Measurements from ENCODE around the gene HSF2BP.
"Not testable (repeated sequence)": the region's sequence is repeated elsewhere in the genome, so short reads cannot be mapped to it uniquely, and the experiment has no call there.

The HSF2BP gene

GRCh38 chr21:43687566-43688399 lies 28.5 kb upstream of the HSF2BP start:
- no peak for DNase-seq (ENCODE audit: low read depth in 2 of 2, low spot score in 1 of 2)

DNA sequence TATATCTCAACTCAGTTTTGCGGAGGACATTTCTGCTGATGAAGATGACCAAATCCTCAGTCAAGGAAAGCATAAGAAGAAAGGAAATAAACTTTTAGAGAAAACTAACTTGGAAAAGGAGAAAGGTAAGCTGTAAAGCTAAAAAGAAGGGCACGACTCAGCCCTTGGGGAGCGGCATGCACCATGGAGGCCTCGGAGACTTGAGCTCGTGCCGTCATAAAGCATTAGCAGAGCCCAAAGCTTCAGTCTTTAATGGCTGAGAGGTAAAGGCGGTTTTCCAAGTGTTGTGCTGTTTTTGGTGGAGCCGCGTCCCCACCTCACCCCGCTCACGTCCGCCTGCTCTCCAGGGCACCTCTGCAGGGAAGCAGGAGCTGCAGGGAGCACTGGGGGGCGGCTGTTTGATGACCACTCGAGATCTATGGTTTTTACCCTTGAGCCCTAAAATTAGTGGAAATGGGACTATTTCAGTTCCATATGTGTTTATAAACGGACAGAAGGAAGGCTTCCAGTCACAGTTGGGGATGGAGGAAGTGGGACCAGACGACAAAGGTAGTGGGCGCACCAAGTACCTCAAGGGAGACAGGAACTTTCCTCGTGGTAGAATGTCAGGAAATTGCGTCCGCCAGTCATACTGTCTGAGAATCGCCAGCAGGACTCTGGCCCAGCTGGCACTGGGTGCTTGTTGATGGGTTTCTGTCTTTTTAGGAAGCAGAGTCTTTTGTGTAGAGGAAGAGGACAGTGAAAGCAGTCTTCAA lies 27.7 kb upstream of the HSF2BP start:
- no peak for DNase-seq (ENCODE audit: low read depth in 2 of 2, low spot score in 1 of 2)

- no peak for DNase-seq (ENCODE audit: low read depth in 2 of 2, low spot score in 1 of 2)
Observed at GRCh38 chr21:43684424-43684823, 25.1 kb upstream of the HSF2BP start.

GRCh38 chr21:43681650-43682049 lies 22.4 kb upstream of the HSF2BP start:
- DNase-seq (ENCODE audit: low read depth in 2 of 2, low spot score in 1 of 2), result no peak

GRCh38 chr21:43680421-43680820 lies 21.1 kb upstream of the HSF2BP start:
- DNase-seq (ENCODE audit: low read depth in 2 of 2, low spot score in 1 of 2), result not testable (repeated sequence)

GRCh38 chr21:43679951-43680350 lies 20.7 kb upstream of the HSF2BP start:
- DNase-seq (ENCODE audit: low read depth in 2 of 2, low spot score in 1 of 2), result no peak

DNA sequence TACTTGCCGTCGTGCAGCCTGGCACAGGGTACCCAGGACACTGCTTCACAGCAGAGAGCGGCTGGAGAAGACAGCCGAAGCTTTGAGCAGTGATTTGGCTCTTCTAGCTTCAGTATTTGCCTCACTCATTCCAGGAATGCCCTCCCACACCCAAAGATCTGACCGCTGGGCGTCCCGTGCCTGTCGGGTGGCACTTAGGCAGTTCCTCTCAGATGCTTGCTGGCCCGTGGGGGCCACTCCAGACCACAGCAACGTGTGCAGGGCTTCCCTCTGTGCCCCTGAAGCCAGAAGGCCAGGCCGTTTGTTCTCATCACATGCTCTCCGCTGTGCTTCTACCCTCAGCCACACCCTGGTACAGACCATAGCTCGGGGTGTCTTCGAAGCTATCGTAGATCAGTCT lies 17.1 kb upstream of the HSF2BP start:
- no peak for DNase-seq (ENCODE audit: low read depth in 2 of 2, low spot score in 1 of 2)

GRCh38 chr21:43675871-43676270 lies 16.6 kb upstream of the HSF2BP start:
- DNase-seq (ENCODE audit: low read depth in 2 of 2, low spot score in 1 of 2), result no peak

- no peak for DNase-seq (ENCODE audit: low read depth in 2 of 2, low spot score in 1 of 2)
Observed at GRCh38 chr21:43669828-43670605, 10.7 kb upstream of the HSF2BP start.

- DNase-seq (ENCODE audit: low read depth in 2 of 2, low spot score in 1 of 2), result no peak
Observed at GRCh38 chr21:43667191-43667904, 8.1 kb upstream of the HSF2BP start.

DNA sequence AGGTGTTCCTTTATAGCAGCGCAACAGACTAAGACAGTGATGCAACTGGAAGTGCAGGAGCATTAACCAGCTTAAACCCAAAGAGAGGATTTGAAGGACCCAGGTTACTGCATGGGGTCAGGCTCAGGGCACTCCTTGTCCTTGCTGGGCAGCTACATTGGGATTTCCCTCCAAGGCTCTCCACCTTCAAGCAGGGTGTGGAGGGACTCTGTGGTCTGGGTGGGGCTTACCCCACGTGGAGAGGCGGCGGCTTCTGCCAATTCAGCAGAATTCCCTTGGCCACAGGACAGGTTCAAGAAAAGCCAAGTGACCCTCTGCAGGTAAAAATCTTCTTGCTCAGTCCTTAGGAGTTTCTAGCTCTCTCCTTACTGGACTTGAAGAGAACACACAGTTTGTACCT lies 6.6 kb upstream of the HSF2BP start:
- no peak for DNase-seq (ENCODE audit: low read depth in 2 of 2, low spot score in 1 of 2)

- DNase-seq (ENCODE audit: low read depth in 2 of 2, low spot score in 1 of 2), result no peak
Observed at GRCh38 chr21:43664358-43664757, 5.1 kb upstream of the HSF2BP start.

- no peak for DNase-seq (ENCODE audit: low read depth in 2 of 2, low spot score in 1 of 2)
Observed at GRCh38 chr21:43663033-43663432, 3.7 kb upstream of the HSF2BP start.

GRCh38 chr21:43662286-43662685 lies 3.0 kb upstream of the HSF2BP start:
- DNase-seq (ENCODE audit: low read depth in 2 of 2, low spot score in 1 of 2), result no peak

DNA sequence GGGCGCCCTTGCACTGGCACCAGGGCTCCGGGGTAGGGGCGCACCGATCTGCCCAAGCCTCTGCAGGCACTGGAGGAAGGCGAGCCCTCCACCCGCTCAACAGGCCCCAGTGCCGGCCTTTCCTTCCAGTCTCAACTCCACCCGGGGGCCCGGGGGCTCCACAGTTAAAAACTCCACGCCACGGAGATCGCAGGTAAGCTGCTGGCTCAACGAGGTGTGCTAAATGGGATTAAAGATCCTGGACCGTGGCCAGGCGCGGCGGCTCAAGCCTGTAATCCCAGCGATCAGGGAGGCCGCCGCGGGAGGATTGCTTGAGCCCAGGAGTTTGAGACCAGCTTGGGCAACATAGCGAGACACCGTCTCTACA lies 536 bp downstream of the HSF2BP start:
- DNase-seq (ENCODE audit: low read depth in 2 of 2, low spot score in 1 of 2), result no peak

DNA sequence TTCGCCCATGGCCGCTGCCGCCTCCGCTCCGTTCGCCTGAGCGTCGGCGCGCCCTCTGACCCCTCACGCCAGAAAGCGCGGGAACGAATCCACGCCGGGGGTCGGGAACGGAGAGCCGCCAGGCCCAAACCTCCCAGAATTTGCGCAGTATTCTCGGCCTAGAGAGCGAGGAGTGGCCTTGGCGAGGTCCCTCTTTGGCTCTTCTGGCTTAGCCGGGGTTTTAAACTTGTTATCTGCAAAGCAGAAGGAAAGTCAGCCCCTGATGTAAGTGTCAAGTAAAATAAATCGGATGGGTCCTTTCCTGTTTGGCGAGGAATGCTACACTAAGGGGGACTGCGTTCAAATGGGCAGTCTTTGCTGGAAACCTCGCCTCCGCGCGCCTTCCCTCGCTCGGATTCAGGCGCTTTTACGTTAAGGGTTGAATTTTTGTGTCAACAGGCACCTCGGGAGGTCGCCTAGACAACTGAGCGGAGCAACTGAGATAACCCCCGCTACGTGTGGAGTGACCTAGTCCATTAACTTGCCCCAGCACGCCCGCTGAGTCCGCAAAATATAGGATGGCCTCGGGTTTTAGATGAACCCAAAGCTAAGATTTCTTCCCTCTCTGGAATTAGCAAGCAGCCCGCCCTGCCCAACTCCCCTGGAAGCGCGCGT lies 1.1 kb downstream of the HSF2BP start:
- DNase-seq (ENCODE audit: low read depth in 2 of 2, low spot score in 1 of 2), result no peak

GRCh38 chr21:43657355-43658087 lies 1.8 kb downstream of the HSF2BP start:
- no peak for DNase-seq (ENCODE audit: low read depth in 2 of 2, low spot score in 1 of 2)

GRCh38 chr21:43654806-43655489 lies 4.3 kb downstream of the HSF2BP start:
- no peak for DNase-seq (ENCODE audit: low read depth in 2 of 2, low spot score in 1 of 2)

DNA sequence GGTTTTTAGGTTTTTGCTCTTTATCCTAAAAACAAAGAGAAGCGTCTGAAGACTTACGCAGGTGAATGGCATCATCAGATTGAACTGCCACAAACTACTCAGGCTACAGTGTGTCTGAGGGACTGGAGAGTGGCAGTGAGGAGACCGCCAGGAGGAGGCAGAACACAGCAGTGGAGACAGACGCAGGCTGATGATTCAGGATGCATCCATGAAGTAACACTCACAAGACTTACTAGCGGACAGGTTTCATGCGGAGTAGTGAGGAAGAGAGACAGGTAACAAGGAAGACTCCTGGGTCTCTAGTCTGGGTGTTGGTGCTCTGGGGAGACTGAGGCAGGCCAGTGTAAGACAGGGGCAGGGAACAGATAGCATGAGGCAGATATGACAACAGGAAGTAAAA lies 5.7 kb downstream of the HSF2BP start:
- DNase-seq (ENCODE audit: low read depth in 2 of 2, low spot score in 1 of 2), result no peak

Measured in stimulated activated CD8-positive, alpha-beta memory T cell treated with anti-CD3 and anti-CD28 coated beads, Interleukin-4, amount 100 ng/mL, for 1 hour (primary cell).